ENCODE data around the gene FOXRED2.

Gene FOXRED2

DNA sequence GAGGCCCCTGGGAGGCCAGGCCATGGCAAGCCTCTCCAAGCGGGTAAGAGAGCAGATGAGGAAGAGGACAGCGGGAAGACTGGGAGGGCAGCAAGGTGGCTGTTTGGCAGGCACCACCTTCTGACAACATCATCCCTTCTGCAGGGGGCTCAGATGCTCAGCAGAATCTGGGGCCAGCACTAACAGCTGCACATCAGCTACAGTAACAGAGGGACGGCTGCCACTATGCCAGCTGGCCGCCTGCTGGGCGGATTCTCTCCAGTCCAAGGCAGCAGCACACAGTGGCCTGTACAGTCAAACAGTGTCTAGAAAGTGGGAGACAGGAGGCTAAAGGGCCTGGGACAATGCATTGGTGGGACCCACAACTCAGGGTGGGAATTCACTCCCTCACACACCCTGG is 14.7 kb downstream of the FOXRED2 start:
- no peaks in the 10 kb centered on the region for H3K27me3 ChIP-seq (ENCODE audit: low read length)
- H3K9ac ChIP-seq (ENCODE audit: low read length) = no peak overlapping the region
- no peaks in the 10 kb centered on the region for H3K9me2 ChIP-seq (replicated peaks; ENCODE audit: insufficient read depth, low read length)
- no peaks in the 10 kb centered on the region for H4K20me1 ChIP-seq (ENCODE audit: low read depth, low read length)
- no peak overlapping the region for H3K27ac ChIP-seq (ENCODE audit: low read depth, low read length)
- H3F3A ChIP-seq (ENCODE audit: insufficient read depth) = no peaks in the 10 kb centered on the region
- H3K4me2 ChIP-seq (ENCODE audit: low read depth, low read length, poor library complexity, severe bottlenecking) = no peak overlapping the region
- H3K4me3 ChIP-seq (ENCODE audit: insufficient read depth, low read length, poor library complexity, severe bottlenecking) = no peak overlapping the region
- H2AFZ ChIP-seq (ENCODE audit: low read depth, low read length, severe bottlenecking) = no peak overlapping the region
- no peaks in the 10 kb centered on the region for H3K79me2 ChIP-seq (ENCODE audit: insufficient read depth, low read length)
- H3K9me3 ChIP-seq (ENCODE audit: insufficient read depth, low read length) = no peaks in the 10 kb centered on the region
- peaks cover 8% of the 10 kb centered on the region for H3K36me3 ChIP-seq (ENCODE audit: low read length)
- TF ChIP-seq, protein P1, sequence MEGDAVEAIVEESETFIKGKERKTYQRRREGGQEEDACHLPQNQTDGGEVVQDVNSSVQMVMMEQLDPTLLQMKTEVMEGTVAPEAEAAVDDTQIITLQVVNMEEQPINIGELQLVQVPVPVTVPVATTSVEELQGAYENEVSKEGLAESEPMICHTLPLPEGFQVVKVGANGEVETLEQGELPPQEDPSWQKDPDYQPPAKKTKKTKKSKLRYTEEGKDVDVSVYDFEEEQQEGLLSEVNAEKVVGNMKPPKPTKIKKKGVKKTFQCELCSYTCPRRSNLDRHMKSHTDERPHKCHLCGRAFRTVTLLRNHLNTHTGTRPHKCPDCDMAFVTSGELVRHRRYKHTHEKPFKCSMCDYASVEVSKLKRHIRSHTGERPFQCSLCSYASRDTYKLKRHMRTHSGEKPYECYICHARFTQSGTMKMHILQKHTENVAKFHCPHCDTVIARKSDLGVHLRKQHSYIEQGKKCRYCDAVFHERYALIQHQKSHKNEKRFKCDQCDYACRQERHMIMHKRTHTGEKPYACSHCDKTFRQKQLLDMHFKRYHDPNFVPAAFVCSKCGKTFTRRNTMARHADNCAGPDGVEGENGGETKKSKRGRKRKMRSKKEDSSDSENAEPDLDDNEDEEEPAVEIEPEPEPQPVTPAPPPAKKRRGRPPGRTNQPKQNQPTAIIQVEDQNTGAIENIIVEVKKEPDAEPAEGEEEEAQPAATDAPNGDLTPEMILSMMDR (IDR thresholded peaks at IDR 0.05; ENCODE audit: insufficient read depth, low read length, poor library complexity, severe bottlenecking) = no peak
- TF ChIP-seq EZH2phosphoT487 (conservative IDR thresholded peaks at IDR 0.05; ENCODE audit: low read length) = no peak

DNA sequence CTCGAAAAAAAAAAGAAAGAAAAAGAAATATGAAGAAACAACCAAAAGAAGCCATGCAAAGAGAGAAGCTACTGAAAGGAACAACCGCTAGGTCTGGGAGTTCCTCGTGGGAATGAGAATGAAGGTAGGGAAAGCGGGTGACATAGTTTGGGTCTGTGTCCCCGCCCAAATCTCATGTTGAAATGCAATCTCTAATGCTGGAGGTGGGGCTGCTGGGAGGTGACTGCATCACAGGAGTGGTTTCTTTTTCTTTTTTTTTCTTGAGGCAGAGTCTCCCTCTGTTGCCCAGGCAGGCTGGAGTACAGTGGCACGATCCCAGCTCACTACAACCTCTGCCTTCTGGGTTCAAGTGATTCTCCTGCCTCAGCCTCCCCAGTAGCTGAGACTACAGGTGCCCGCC is 15.7 kb downstream of the FOXRED2 start:
- TF ChIP-seq, protein P1 (IDR thresholded peaks at IDR 0.05; ENCODE audit: insufficient read depth, low read length, poor library complexity, severe bottlenecking) = no peak
- no peak for TF ChIP-seq EZH2phosphoT487 (conservative IDR thresholded peaks at IDR 0.05; ENCODE audit: low read length)
- Histone ChIP-seq H3K4me2 (ENCODE audit: low read depth, low read length, poor library complexity, severe bottlenecking) (no peak overlapping the region), H2AFZ (ENCODE audit: low read depth, low read length, severe bottlenecking) (no peak overlapping the region), H3K4me3 (ENCODE audit: insufficient read depth, low read length, poor library complexity, severe bottlenecking) (no peak overlapping the region), H4K20me1 (ENCODE audit: low read depth, low read length) (no peaks in the 10 kb centered on the region), H3K9ac (ENCODE audit: low read length) (no peak overlapping the region), H3K9me3 (ENCODE audit: insufficient read depth, low read length) (no peaks in the 10 kb centered on the region), H3K27me3 (ENCODE audit: low read length) (no peaks in the 10 kb centered on the region), H3K27ac (ENCODE audit: low read depth, low read length) (no peak overlapping the region), H3F3A (ENCODE audit: insufficient read depth) (no peaks in the 10 kb centered on the region), H3K9me2 (replicated peaks; ENCODE audit: insufficient read depth, low read length) (no peaks in the 10 kb centered on the region), H3K36me3 (ENCODE audit: low read length) (peaks cover 12% of the 10 kb centered on the region), H3K79me2 (ENCODE audit: insufficient read depth, low read length) (no peaks in the 10 kb centered on the region)

DNA sequence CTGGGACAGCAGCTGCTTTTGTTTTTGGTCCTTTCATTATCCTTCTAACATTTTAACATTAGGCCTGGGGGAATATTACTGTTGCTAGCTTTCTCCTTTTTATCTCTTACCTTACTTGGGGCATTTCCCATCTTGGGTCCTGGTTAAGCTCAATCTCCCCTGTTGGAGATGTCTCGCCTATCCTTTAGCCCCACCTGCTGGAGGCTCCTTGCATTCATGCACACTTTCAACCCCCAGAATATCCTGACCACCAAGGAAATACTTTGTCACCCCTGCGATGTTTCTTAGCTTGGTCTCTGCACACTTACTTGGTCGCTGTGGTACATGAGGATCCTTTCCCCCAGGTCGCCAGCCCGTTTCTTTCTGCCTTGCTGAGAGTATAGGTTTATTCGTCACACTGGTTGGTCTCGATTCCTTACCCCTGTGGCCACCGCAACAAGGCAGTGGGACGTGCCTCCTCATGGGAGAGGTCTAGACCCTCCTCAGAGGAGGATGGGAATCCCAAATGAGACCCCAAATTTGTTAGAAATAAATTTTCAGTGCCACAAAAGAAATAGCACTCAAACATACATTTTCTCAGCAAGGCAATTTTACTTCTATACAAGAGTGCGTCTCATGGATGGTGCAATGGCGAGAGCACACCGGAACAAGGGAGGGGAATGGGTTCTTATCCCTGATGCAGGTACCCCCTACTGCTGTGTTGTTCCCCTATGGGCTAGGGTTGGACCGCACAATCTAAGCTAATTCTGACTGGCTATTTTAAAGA is 20.0 kb downstream of the FOXRED2 start:
- no peaks in the 10 kb centered on the region for H3F3A ChIP-seq (ENCODE audit: insufficient read depth)
- H3K36me3 ChIP-seq (ENCODE audit: low read length) = peaks cover 9% of the 10 kb centered on the region

More for the DNA sequence above, 20.0 kb downstream of the FOXRED2 start:
- Histone ChIP-seq H3K9me2 (replicated peaks; ENCODE audit: insufficient read depth, low read length) (no peaks in the 10 kb centered on the region), H3K79me2 (ENCODE audit: insufficient read depth, low read length) (no peaks in the 10 kb centered on the region), H3K9me3 (ENCODE audit: insufficient read depth, low read length) (no peaks in the 10 kb centered on the region), H2AFZ (ENCODE audit: low read depth, low read length, severe bottlenecking) (no peak overlapping the region), H3K9ac (ENCODE audit: low read length) (no peak overlapping the region), H3K4me3 (ENCODE audit: insufficient read depth, low read length, poor library complexity, severe bottlenecking) (no peak overlapping the region), H3K27ac (ENCODE audit: low read depth, low read length) (no peak overlapping the region), H3K4me2 (ENCODE audit: low read depth, low read length, poor library complexity, severe bottlenecking) (no peak overlapping the region), H4K20me1 (ENCODE audit: low read depth, low read length) (no peaks in the 10 kb centered on the region), H3K27me3 (ENCODE audit: low read length) (no peaks in the 10 kb centered on the region)
- TF ChIP-seq, protein P1 (IDR thresholded peaks at IDR 0.05; ENCODE audit: insufficient read depth, low read length, poor library complexity, severe bottlenecking) = peak; percentile 26
- TF ChIP-seq EZH2phosphoT487 (conservative IDR thresholded peaks at IDR 0.05; ENCODE audit: low read length) = no peak

Measured in SU-DHL-6 (cell line).